GM21723 (cell line): ENCODE data around the gene AGFG2.
"Not testable (repeated sequence)": the region's sequence is repeated elsewhere in the genome, so short reads cannot be mapped to it uniquely, and the experiment has no call there.

Experiments
- ATAC-seq: cut with Tn5 transposase; IDR thresholded peaks from one replicate; pipeline ENCODE4 v1.9.1; 2021; ENCODE audit warnings: mild to moderate bottlenecking, moderate library complexity; ENCODE audit not compliant: unreplicated experiment

Gene AGFG2

GRCh38 chr7:100520138-100520537, 18.9 kb upstream of the AGFG2 start:
- ATAC-seq, result no peak

DNA sequence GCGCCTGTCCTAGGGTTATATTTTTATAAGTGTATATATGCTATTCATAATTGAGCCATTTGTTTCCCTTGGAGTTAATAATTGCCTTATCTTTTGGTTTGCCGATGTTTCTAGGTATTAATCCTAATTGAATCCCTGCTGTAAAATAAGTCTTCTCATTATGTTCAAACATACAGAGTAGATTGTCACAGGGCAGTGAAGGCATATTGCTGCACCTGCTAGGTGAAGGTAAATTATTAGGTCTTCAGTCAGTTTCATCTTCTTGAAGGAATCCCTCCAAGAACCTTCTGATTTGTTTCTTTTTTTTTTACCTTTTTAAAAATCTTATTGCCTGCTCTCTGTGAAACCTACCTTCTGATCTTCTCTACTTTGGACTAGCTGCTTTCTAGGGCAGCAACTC, 17.9 kb upstream of the AGFG2 start:
- ATAC-seq, result no peak

- ATAC-seq, result not testable (repeated sequence)
These were observed 17.0 kb upstream of the AGFG2 start for GRCh38 chr7:100521909-100522593.

GRCh38 chr7:100523192-100523591, 15.8 kb upstream of the AGFG2 start:
- ATAC-seq, result not testable (repeated sequence)

GRCh38 chr7:100528108-100528866, 10.7 kb upstream of the AGFG2 start:
- ATAC-seq, result not testable (repeated sequence)

DNA sequence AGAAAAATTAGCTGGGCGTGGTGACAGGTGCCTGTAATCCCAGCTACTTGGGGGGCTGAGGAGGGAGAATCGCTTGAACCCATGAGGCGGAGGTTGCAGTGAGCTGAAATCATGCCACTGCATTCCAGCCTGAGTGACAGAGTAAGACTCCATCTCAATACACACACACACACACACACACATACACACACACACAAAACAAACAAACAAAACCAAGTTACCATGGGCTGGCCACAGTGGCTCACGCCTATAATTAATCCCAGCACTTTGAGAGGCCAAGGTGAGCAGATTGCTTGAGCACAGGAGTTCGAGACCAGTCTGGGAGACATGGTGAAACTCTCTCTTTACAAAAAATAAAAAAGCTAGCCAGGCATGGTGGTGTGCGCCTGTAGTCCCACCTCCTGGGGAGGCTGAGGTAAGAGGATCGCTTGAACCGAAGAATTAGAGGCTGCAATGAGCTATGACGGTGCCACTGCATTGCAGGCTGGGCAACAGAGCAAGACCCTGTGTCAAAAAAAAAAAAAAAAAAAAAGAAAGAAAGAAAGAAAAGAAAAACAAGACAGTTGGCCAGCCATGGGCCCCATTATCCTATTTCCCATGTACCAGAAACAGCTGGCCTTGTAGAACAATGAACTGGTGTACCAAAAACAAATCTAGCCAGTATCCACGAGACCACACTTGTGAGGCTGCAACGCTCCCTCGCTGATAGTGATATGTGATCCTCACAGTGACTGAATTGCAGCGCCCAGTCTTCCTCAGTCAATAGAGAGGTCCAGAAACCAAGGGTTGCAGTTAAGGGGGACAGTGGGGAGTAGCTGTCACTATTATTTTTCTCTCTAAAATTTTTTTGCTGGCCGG, 6.6 kb upstream of the AGFG2 start:
- ATAC-seq, result no peak

DNA sequence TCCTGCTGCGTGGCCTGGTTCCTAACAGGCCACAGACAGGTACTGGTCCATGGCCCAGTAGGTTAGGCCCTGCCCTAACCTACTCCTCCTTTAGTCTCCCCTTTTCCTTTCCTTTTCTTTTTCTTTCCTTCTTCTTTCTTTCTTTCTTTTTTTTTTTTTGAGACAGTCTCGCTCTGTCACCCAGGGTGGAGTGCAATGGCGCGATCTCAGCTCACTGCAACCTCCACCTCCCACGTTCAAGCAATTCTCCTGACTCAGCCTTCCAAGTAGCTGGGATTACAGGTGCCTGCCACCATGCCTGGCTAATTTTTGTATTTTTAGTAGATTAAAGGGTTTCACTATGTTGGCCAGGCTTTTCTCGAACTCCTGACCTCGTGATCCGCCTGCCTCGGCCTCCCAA, 3.0 kb upstream of the AGFG2 start:
- ATAC-seq, result not testable (repeated sequence)

- ATAC-seq, result not testable (repeated sequence)
These were observed 2.3 kb upstream of the AGFG2 start for GRCh38 chr7:100536695-100537094.

- no peak for ATAC-seq
These were observed 702 bp upstream of the AGFG2 start for GRCh38 chr7:100538348-100538653.

- no peak for ATAC-seq
These were observed 518 bp downstream of the AGFG2 start for GRCh38 chr7:100539436-100540006.

DNA sequence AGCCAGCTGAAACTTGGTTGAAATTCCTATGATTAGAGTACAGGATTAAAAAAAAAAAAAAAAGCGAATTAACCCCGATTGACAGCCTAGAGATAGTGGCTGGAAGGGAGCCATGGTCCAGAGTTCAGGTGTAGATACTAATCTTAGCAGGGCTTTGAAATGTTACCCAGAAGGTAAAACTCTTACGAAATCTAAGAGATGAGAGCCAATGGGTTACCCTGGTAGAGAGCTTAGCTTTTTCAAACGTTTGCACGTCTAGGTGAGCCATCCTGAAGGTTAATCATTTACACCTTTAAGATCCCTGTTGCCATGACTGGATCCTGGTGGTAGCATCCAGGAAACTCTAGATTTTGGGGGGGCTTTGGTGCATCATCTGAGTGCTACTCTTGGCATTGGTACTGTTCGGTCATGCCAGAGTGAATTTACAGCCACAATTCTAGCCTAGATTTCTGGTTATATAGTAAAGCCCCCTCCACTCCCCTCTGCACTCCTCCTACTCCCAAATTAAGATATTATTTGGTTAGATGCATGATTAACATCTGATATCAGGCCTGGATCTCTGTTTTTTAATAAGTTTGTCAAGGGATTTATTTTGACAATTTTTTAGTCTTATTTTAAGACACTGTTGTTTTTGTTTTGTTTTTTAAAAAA, 1.2 kb downstream of the AGFG2 start:
- ATAC-seq, result no peak

- ATAC-seq, result not testable (repeated sequence)
These were observed 2.3 kb downstream of the AGFG2 start for GRCh38 chr7:100541309-100541708.

- ATAC-seq, result no peak
These were observed 4.6 kb downstream of the AGFG2 start for GRCh38 chr7:100543586-100543985.

GRCh38 chr7:100544386-100544785, 5.4 kb downstream of the AGFG2 start:
- no peak for ATAC-seq

GRCh38 chr7:100544967-100545359, 6.0 kb downstream of the AGFG2 start:
- no peak for ATAC-seq

GRCh38 chr7:100545360-100546128, 6.5 kb downstream of the AGFG2 start:
- ATAC-seq, result peak; percentile 51

DNA sequence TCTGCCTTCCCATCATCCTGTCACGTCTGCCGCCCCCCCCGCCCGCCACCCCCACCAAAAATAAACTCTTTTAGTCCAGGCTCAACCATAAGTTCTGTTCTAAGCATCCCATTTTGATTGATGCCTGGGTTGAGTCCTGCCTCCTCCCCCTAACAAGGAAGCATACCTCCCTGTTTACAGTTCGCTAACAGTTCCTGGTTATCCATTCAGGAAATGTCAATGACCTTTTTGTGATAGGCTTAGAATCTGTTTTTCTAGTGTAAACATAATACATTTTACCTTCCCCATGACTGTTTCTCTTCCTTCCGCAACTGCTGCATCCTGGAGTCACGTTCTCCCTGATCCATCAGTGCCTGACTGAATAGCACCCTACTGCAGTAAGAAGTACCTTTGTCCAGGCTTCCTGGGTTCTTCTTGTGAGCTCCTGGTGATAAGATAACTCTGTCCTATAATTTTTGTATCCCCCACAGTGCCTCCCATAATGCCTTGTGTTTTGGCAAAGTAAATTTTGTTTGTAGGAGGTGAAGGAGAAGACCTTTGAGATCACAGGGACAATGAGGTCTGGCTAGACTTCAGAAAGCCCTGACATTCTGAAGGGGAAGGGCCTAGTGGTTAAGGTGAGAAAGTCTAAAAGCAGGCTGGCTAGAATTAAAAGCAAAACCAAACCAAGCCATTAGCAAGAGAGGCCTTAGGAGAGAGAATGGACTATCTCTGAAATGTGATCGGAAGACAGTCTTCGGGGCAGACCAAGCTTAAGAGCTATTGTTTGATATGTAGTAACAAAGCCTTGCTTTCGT, 7.3 kb downstream of the AGFG2 start:
- ATAC-seq, result no peak

GRCh38 chr7:100546926-100547800, 8.2 kb downstream of the AGFG2 start:
- ATAC-seq, result no peak
